ENCODE results near the gene SOCS1. TPM values are rescaled to one million over a fixed set of nuclear protein-coding genes. Genes with fewer than 3 reads are reported as not detected.

SOCS1 gene
- total RNA-seq, 1 donor from 2014 or later, result 1.6 TPM

DNA sequence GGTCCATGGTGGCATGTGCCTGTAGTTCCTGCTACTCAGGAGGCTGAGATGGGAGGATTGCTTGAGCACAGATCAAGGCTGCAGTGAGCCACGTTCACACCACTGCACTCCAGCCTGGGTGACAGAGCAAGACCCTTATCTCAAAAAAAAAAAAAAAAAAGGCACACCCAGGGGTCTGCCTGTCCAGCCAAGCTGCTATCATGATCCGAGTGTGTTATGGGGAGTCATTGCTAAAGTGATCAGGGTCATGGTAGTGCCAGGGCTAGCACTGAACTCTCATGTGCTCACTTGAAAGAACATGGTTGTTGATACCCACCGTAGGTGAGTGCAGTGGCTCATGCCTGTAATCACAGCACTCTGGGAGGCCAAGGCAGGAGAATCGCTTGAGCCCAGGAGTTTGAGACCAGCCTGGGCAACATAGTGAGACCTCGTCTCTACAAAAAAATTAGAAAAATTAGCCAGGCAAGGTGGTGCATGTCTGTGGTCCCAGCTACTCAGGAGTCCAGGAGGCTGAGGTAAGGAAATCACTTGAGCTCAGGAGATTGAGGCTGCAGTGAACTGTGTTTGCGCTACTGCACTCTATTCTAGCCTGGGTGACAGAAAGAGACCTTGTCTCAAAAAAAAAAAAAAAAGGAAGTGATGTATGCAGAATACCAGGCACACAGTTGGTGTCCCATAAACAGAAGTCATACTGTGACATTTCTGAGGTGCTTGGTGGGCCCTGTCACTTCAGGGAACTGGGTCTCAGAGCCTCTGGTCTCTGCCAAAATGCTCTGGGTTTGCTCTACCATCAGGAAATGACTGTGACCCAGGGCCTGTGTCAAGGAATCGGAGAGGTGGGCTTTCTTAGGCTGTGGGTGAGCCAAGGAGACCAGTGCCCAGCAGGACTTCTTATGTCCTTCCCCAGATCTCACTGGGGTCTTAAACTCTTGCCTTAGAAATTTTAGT lies 23.0 kb upstream of the SOCS1 start:
- DNase-seq (ENCODE audit: low spot score), result no peak
- H3K4me2 ChIP-seq, result no peak overlapping the region
- Mint-ChIP-seq H3K4me1 (peaks cover 15% of the 10 kb centered on the region), H3K4me3 (no peak overlapping the region), H3K27ac (no peak overlapping the region), H3K27me3 (ENCODE audit: insufficient read depth, low read depth) (peaks cover 4% of the 10 kb centered on the region), H3K9me3 (no peaks in the 10 kb centered on the region), H3K36me3 (no peaks in the 10 kb centered on the region)
- H3K9me3 ChIP-seq (ENCODE audit: low read depth), result no peaks in the 10 kb centered on the region
- no peak overlapping the region for H2AFZ ChIP-seq (replicated peaks)
- no peaks in the 10 kb centered on the region for H3K79me2 ChIP-seq (ENCODE audit: low read depth)
- H4K20me1 ChIP-seq (ENCODE audit: low read depth), result no peaks in the 10 kb centered on the region
- H3K36me3 ChIP-seq, result no peaks in the 10 kb centered on the region
- H3K27me3 ChIP-seq, result no peaks in the 10 kb centered on the region
- H3K27ac ChIP-seq, result no peak overlapping the region
- no peak overlapping the region for H3K9ac ChIP-seq
- TF ChIP-seq CTCF (IDR thresholded peaks at IDR 0.05) (no peak), EZH2phosphoT487 (IDR thresholded peaks at IDR 0.05) (no peak), EZH2 (IDR thresholded peaks at IDR 0.05) (no peak)
- no peak overlapping the region for H3K4me3 ChIP-seq
- no peaks in the 10 kb centered on the region for H3K4me1 ChIP-seq
- no peaks in the 10 kb centered on the region for H3F3A ChIP-seq (ENCODE audit: low read depth)

DNA sequence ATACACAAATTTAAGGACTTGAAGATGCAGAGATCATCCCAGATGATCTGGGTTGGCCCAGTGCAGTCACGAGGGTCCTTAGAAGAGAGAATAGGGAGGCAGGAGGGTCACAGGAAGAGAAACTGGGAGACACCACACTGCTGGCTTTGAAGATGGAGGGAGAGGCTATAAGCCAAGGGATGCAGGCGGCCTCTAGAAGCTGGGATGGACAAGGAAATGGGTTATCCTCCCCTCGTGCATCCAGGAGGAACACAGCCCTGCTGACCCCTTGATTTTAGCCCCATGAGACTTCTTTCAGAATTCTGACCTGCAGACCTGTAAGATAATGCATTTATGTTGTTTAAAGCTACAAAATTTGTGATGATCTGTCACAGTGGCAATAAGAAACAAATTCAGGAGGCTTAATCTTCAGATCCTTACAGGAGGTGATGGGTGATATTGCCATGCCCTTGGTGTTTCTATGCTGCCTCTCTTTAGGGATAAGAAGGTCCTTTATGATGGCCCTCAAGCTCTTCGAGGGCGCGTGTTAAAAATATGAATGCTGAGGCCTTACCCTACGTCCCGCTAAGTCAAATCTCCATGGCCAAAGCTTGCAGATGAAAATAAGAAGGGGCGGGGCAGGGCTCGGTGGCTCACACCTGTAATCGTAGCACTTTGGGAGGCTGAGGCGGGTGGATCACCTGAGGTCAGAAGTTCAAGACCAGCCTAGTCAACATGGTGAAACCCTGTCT lies 21.8 kb upstream of the SOCS1 start:
- H3K9me3 ChIP-seq (ENCODE audit: low read depth), result no peaks in the 10 kb centered on the region
- Mint-ChIP-seq H3K4me1 (peaks cover 24% of the 10 kb centered on the region), H3K27ac (no peak overlapping the region), H3K27me3 (ENCODE audit: insufficient read depth, low read depth) (peaks cover 5% of the 10 kb centered on the region), H3K4me3 (no peak overlapping the region), H3K36me3 (no peaks in the 10 kb centered on the region), H3K9me3 (no peaks in the 10 kb centered on the region)
- no peak overlapping the region for H3K27ac ChIP-seq
- H3K4me2 ChIP-seq, result no peak overlapping the region
- H3K36me3 ChIP-seq, result no peaks in the 10 kb centered on the region
- H3K79me2 ChIP-seq (ENCODE audit: low read depth), result no peaks in the 10 kb centered on the region
- no peak for TF ChIP-seq EZH2 (IDR thresholded peaks at IDR 0.05)
- no peak for TF ChIP-seq EZH2phosphoT487 (IDR thresholded peaks at IDR 0.05)
- no peak for TF ChIP-seq CTCF (IDR thresholded peaks at IDR 0.05)
- H4K20me1 ChIP-seq (ENCODE audit: low read depth), result no peaks in the 10 kb centered on the region
- DNase-seq (ENCODE audit: low spot score), result no peak
- H3K9ac ChIP-seq, result no peak overlapping the region
- H3K4me3 ChIP-seq, result no peak overlapping the region
- no peak overlapping the region for H2AFZ ChIP-seq (replicated peaks)
- no peaks in the 10 kb centered on the region for H3K4me1 ChIP-seq
- H3F3A ChIP-seq (ENCODE audit: low read depth), result no peaks in the 10 kb centered on the region
- H3K27me3 ChIP-seq, result no peaks in the 10 kb centered on the region

- no peaks in the 10 kb centered on the region for H3F3A ChIP-seq (ENCODE audit: low read depth)
- TF ChIP-seq CTCF (IDR thresholded peaks at IDR 0.05), result no peak
- TF ChIP-seq EZH2phosphoT487 (IDR thresholded peaks at IDR 0.05), result no peak
- no peak for TF ChIP-seq EZH2 (IDR thresholded peaks at IDR 0.05)
- Mint-ChIP-seq H3K27me3 (ENCODE audit: insufficient read depth, low read depth) (peaks cover 5% of the 10 kb centered on the region), H3K36me3 (no peaks in the 10 kb centered on the region), H3K9me3 (no peaks in the 10 kb centered on the region), H3K4me1 (peaks cover 26% of the 10 kb centered on the region), H3K27ac (no peak overlapping the region), H3K4me3 (no peak overlapping the region)
- no peak overlapping the region for H3K4me2 ChIP-seq
- H3K9me3 ChIP-seq (ENCODE audit: low read depth), result no peaks in the 10 kb centered on the region
- no peak for DNase-seq (ENCODE audit: low spot score)
- no peaks in the 10 kb centered on the region for H3K79me2 ChIP-seq (ENCODE audit: low read depth)
- H2AFZ ChIP-seq (replicated peaks), result no peak overlapping the region
- H4K20me1 ChIP-seq (ENCODE audit: low read depth), result no peaks in the 10 kb centered on the region
- H3K27ac ChIP-seq, result no peak overlapping the region
- H3K36me3 ChIP-seq, result no peaks in the 10 kb centered on the region
- H3K27me3 ChIP-seq, result no peaks in the 10 kb centered on the region
- H3K4me1 ChIP-seq, result no peaks in the 10 kb centered on the region
- no peak overlapping the region for H3K4me3 ChIP-seq
- no peak overlapping the region for H3K9ac ChIP-seq
Observed at GRCh38 chr16:11276896-11277593, 21.0 kb upstream of the SOCS1 start.

All from neural progenitor cell (in vitro differentiated cells).